Mononuclear cell (primary cell): ENCODE results near the gene NOL8. TPM values are rescaled to one million over a fixed set of nuclear protein-coding genes. Genes with fewer than 3 reads are reported as not detected.

ENCODE experiments used
- H3K27me3 ChIP-seq: 2 replicates; pipeline ENCODE4 v1.6.0; 2011; ENCODE audit warnings: low read length, control low read depth; ENCODE audit not compliant: insufficient read depth
- H3K4me1 ChIP-seq: 2 replicates; pipeline ENCODE4 v1.5.1; 2011; ENCODE audit warnings: mild to moderate bottlenecking, low read length, control low read depth; ENCODE audit not compliant: insufficient read depth
- H3K4me3 ChIP-seq: 2 replicates; pipeline ENCODE4 v1.5.1; 2011; ENCODE audit warnings: mild to moderate bottlenecking, low read length, moderate library complexity
- H3K9me3 ChIP-seq: 2 replicates; pipeline ENCODE4 v1.5.1; 2011; ENCODE audit warnings: low read depth, mild to moderate bottlenecking, control low read depth, low read length
- total RNA-seq: library from RNA; depleted of rRNA; stranded (reverse); fragments of >200 nt; gene quantifications from one replicate; pipeline ENCODE4 v1.2.3, GENCODE V29; 2012

Gene NOL8
- total RNA-seq, 1 donor: 34.2 TPM

DNA sequence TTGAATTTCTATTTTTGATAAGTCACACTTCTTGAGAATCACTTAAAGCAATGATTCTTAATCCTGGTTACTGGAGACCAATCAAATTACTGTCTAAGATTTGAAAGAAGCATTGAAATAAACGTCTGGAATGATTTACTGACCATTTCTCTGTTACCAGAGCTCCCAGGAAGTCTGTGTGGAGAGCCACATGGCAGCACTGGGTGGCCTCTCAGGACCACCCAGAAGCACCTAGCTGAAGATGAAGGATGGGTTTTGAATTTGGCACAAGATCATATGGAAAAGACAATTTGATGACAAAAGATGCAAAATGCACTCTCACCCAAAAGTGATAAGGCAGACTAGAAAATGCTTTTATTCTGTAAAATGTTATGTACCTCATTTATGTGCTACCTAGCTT lies 62.0 kb downstream of the NOL8 start:
- no peaks in the 10 kb centered on the region for H3K9me3 ChIP-seq
- H3K4me1 ChIP-seq: no peaks in the 10 kb centered on the region
- no peaks in the 10 kb centered on the region for H3K27me3 ChIP-seq
- no peak overlapping the region for H3K4me3 ChIP-seq

DNA sequence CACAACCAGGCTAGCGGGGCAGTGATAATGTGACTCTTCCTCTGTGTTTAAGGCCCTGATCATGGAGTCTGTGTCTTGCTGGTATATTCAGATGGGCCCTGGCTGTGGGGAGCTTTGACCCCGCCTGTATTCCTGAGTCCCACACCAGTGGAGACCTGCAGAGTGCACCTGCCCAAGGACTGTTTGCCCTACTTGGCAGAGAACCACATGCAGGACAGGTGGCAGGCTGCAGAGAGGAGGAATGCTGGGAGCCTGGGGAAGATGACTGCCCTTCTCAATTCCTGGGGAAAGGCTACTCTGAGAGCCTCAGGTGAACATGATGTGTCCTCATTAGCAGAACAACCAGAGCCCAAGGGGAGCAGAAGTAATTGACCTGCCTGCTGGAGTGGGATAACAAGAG lies 67.8 kb downstream of the NOL8 start:
- Histone ChIP-seq H3K4me1 (no peaks in the 10 kb centered on the region), H3K4me3 (no peak overlapping the region)

DNA sequence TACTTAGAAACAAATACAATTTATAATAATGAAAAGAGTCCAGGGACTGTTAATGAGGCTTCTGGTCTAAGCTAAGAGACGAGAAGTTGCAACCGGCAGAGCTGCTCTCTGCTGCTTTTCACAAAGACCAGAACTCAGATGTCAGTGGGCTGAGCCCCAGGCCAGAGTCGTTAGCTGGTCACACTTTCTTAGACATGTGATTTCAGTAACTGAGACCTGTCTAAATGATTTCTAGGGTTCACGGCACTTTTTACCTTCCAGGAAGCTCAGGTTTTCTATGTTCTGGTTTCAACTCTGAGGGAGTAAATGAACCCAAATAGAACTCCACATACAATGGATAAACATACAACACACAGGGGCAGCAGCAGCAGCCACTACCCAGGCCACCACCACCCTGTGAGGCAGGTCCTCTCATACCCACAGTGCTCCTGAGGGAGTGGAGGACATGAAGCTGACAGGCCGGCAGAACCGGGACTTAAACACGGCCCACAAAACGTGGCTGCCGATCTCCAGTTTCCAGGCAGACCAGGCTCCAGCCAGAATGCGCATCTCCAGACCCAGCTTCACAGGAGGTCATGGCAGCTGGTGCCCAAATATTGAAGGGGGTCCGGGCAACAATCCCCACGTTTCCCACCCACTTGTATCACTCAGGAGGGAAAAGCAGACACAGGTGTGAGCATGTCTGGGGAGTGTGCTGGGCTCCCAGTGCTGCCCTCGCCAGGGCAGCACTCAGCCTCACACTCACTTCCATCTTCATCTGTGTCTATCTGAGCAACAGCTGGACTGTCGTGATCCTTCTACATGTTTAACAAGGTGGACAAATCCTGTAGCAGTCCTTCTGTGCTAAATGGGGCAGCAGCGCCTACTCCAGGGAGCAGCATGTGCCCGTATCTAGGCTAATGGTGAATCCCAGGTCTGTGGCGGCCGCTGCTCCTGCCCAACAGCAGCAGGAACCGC lies 70.5 kb downstream of the NOL8 start:
- H3K27me3 ChIP-seq: no peaks in the 10 kb centered on the region
- no peak overlapping the region for H3K4me3 ChIP-seq
- no peaks in the 10 kb centered on the region for H3K4me1 ChIP-seq
- H3K9me3 ChIP-seq: no peaks in the 10 kb centered on the region

More for the DNA sequence above, 67.8 kb downstream of the NOL8 start:
- H3K27me3 ChIP-seq: no peaks in the 10 kb centered on the region
- H3K9me3 ChIP-seq: no peaks in the 10 kb centered on the region

DNA sequence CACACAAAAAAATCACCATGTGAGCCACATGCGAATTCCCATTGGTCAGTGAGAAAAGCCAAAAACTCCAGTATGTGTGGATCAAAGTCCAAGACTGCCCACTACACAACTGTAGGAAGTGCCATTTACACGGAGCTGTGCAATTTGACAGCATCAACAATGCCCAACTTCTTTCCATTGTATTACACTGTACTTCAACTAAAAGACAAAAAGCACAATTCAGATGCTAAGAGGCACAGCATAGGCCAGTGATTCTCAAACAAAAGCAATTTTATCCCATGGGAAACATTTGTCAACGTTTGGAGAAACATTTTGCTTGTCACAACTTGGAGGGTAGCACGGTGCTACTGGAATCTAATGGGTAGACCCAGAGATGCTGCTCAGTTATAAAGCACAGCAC lies 71.5 kb downstream of the NOL8 start:
- H3K27me3 ChIP-seq: no peaks in the 10 kb centered on the region
- H3K4me1 ChIP-seq: no peaks in the 10 kb centered on the region
- H3K4me3 ChIP-seq: no peak overlapping the region

DNA sequence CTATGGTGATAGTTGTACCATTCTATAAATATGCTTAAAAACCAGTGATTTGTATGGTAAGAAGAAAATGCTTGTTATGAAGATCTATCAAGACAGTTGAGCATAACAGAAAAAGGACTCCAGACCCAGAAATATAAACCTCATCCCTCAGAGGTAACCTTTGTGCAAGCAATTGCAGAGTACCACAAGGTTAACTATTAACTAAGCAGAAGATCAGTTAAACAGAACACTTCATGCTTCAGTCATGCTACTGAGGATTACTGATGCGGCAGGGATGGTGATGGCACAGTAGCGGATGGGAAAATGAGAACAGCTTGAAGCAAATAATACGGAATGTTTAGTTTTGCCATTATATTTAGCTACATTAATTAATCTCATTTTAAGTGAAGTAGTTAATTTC lies 77.2 kb downstream of the NOL8 start:
- H3K27me3 ChIP-seq: no peaks in the 10 kb centered on the region
- no peak overlapping the region for H3K4me3 ChIP-seq
- no peaks in the 10 kb centered on the region for H3K4me1 ChIP-seq
- no peaks in the 10 kb centered on the region for H3K9me3 ChIP-seq

More for the DNA sequence above, 71.5 kb downstream of the NOL8 start:
- no peaks in the 10 kb centered on the region for H3K9me3 ChIP-seq

Other genes with a start within 250 kb of the NOL8 start
- gene SPTLC1, start 209.9 kb downstream of the NOL8 start, total RNA-seq: 44.0 TPM
- 87.9 TPM for gene IARS1, start 31.7 kb downstream of the NOL8 start, total RNA-seq
- 12.5 TPM for gene CENPP, start 603 bp upstream of the NOL8 start, total RNA-seq
- gene OGN, start 79.2 kb upstream of the NOL8 start, total RNA-seq: 0.21 TPM
- gene OMD, start 99.1 kb upstream of the NOL8 start, total RNA-seq: not detected
- gene ASPN, start 157.2 kb upstream of the NOL8 start, total RNA-seq: not detected
- gene ECM2, start 210.6 kb upstream of the NOL8 start, total RNA-seq: 0.31 TPM